ENCODE data around the gene PAX6.

PAX6 gene

DNA sequence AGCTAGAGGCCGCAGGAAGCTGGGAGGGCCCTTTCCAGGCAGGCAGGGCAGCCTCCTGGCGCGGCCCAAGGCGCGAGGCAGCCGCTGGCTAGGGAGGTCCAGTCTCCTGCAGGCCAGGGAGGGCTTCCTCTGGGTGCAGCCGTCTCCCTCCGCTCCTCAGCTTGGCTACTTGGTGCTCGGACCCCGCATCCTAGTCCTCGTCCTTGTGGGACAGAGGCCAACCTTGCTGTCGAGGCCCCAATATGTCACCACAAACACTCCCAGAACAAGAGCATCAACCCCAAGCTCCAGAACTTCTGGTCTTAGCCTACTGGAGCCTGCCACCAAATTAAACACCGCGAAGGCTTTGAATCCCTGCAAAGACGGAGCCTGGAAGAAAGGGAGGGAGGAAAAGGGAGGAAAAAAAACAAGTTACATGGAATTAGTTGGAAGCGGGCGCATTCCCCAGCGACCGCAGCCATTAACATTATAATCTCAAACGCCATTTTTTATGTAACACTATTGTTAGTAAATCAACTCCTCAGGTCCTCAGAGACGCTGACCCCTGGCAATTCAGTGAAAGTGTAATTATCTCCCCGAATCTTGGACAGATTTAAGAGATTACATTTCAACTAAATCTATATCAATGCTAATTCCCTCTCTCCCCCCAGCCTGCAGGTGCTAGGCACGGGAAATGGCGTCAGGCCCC is 12.7 kb upstream of the PAX6 start:
- peaks cover 94% of the 10 kb centered on the region for H3K27me3 ChIP-seq
- H3K9me3 ChIP-seq: no peaks in the 10 kb centered on the region
- no peak for DNase-seq
- TF ChIP-seq, protein P1, sequence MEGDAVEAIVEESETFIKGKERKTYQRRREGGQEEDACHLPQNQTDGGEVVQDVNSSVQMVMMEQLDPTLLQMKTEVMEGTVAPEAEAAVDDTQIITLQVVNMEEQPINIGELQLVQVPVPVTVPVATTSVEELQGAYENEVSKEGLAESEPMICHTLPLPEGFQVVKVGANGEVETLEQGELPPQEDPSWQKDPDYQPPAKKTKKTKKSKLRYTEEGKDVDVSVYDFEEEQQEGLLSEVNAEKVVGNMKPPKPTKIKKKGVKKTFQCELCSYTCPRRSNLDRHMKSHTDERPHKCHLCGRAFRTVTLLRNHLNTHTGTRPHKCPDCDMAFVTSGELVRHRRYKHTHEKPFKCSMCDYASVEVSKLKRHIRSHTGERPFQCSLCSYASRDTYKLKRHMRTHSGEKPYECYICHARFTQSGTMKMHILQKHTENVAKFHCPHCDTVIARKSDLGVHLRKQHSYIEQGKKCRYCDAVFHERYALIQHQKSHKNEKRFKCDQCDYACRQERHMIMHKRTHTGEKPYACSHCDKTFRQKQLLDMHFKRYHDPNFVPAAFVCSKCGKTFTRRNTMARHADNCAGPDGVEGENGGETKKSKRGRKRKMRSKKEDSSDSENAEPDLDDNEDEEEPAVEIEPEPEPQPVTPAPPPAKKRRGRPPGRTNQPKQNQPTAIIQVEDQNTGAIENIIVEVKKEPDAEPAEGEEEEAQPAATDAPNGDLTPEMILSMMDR (IDR thresholded peaks at IDR 0.05; ENCODE audit: low read depth, low read length): no peak
- no peak overlapping the region for H3K4me3 ChIP-seq (ENCODE audit: low read depth, low read length)
- no peaks in the 10 kb centered on the region for H3K4me1 ChIP-seq
- H3K36me3 ChIP-seq: no peaks in the 10 kb centered on the region

DNA sequence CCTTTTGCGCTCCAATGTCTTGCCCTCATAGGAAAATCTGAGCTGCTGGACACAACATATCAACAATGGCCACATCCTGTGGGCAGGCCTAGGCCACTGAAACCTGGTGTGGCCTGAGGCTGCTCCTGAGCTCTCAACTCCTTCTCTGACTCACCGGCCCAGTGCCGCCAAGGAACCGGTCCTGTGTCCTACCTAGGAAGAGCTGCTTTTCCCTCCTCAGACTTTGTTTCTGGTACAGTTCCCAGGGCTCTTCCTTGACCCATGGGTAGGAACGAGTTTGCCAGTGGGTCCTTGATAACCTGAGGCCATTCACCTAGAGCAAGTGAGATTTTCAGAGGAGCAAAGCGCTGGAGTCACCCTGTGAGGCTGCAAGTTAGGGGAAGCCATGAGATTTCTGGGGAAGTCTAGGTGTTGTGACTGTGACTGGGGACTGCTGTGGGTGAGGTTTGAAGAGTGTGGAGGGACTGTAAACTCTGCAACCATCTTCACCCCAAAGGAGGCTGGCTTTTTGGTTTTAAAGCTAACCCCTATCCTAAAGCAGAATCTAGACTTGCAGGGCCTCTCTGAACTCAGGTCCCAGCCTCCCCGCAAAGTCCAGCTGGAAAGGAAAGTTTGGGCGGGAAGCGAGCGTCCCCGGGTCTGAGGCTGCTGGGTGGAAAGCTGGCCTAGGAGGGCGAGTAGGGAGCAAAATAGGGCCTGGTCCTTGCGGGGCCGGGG is 12.0 kb upstream of the PAX6 start:
- Histone ChIP-seq H3K4me1 (no peaks in the 10 kb centered on the region), H3K9me3 (no peaks in the 10 kb centered on the region), H3K36me3 (no peaks in the 10 kb centered on the region), H3K27me3 (peaks cover 99% of the 10 kb centered on the region), H3K4me3 (ENCODE audit: low read depth, low read length) (no peak overlapping the region)
- TF ChIP-seq, protein P1 (IDR thresholded peaks at IDR 0.05; ENCODE audit: low read depth, low read length): no peak
- no peak for DNase-seq

DNA sequence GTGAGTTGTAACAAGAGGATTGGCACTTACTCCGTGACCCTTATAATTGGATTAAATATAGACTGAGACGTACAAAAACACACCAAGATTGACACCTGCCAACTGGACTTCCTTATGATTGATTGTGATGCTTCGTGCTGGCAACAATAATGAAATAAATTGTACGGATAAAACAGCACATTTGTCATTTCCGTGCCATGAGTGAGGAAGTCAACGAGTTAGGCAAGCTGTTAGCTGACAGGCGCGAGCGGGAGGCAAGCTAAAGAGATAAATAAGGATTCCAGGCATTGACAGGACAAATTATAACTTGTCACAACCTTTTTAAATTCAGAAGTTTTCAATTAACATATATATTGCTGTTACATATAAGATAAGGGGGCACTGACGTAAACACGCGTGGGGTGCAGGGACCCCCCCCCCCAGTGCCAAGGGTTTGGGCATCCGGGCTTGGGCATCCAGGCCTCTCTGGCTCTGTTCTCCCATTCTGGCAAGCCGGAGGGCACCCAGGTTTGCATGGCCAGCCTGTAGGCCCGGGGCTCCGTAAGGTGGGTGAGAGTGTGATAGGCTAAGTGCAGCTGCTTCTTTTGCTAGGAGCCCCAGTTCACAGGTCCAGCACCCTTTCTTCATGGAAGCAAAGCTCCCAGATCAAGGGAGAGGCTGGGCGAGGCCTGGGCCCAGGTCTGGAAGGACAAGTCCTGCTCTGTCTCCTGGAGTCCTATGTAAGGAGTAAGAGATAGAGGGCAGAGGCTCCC is 11.2 kb upstream of the PAX6 start:
- Histone ChIP-seq H3K4me3 (ENCODE audit: low read depth, low read length) (no peak overlapping the region), H3K9me3 (no peaks in the 10 kb centered on the region), H3K36me3 (no peaks in the 10 kb centered on the region), H3K27me3 (peaks cover 99% of the 10 kb centered on the region), H3K4me1 (no peaks in the 10 kb centered on the region)
- TF ChIP-seq, protein P1 (IDR thresholded peaks at IDR 0.05; ENCODE audit: low read depth, low read length): no peak
- DNase-seq: no peak

DNA sequence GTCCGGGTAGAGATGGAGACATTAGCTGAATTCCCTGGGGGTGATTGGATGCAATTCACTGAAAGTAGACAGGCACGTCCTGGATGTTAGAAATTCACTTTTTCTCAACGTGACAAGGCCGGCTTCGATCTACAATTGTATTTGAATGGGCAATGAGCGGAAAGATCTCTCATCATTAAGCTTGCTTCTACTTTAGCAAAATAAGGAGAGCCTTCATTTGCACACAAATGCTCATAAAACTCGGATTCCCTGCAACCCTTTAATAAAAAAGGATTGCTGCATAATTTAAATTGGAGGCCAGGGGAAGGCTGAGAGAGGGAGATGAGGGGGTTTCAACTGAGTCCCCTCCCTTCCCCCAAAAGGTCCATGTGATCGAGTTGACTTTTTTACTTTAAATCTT is 10.6 kb upstream of the PAX6 start:
- TF ChIP-seq, protein P1 (IDR thresholded peaks at IDR 0.05; ENCODE audit: low read depth, low read length): no peak
- H3K27me3 ChIP-seq: peaks cover 99% of the 10 kb centered on the region

DNA sequence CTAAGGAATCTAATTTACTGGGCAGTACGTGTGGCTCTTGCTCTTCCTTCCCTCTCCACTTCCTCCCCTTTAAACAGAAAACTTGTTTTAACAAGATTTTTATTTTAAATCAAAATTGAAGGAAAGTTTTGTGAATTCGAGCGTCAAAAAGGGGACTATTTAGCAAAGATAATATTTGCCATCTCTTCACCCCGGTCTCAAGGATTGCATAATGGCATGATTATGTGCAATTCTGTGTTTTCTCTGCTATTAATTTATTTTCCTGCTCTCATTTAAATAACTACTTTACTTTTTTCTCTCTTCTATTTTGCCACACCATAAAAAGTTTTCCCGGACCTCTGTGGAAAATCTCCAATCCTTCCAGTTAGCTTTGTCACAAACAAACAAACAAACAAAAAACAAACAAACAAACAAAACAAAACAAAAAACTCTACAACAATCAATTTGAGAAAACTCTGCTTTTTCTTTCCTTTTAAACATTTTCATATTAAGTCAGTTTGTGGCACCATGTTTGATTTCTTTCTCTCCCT is 10.2 kb upstream of the PAX6 start:
- H3K27me3 ChIP-seq: peaks cover 99% of the 10 kb centered on the region
- H3K4me1 ChIP-seq: no peaks in the 10 kb centered on the region

More for the DNA sequence above, 10.6 kb upstream of the PAX6 start:
- Histone ChIP-seq H3K4me1 (no peaks in the 10 kb centered on the region), H3K4me3 (ENCODE audit: low read depth, low read length) (no peak overlapping the region), H3K36me3 (no peaks in the 10 kb centered on the region), H3K9me3 (no peaks in the 10 kb centered on the region)
- DNase-seq: no peak

More for the DNA sequence above, 10.2 kb upstream of the PAX6 start:
- H3K9me3 ChIP-seq: no peaks in the 10 kb centered on the region
- TF ChIP-seq, protein P1 (IDR thresholded peaks at IDR 0.05; ENCODE audit: low read depth, low read length): no peak
- H3K4me3 ChIP-seq (ENCODE audit: low read depth, low read length): no peak overlapping the region
- H3K36me3 ChIP-seq: no peaks in the 10 kb centered on the region
- DNase-seq: no peak
